ENCODE results near the gene SCYGR5.

SCYGR5 gene

DNA sequence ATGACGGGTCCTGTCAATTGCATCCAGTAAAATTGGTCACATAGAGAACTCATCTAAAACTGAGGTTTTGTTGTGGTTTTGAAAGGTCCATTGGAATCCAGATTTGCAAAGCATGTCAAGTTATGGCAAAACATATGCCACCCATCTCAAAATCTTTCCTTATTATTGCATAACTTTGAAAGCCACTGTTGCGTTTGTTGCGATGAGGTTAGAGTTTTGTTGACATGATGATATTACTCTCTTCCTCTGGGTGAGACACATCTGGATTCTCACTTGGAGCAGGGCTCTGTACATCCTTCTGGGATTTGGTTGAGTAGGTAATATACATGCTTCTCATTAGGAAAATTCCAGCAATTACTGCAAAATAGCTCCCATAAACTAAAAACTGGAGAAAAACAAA is 20.6 kb downstream of the SCYGR5 start:
- Histone ChIP-seq H3K27me3 (ENCODE audit: control insufficient read depth, insufficient read depth, low read length) (no peaks in the 10 kb centered on the region), H3K36me3 (ENCODE audit: control insufficient read depth, insufficient read depth, low read length) (no peaks in the 10 kb centered on the region), H3K4me1 (ENCODE audit: control insufficient read depth, insufficient read depth, low read length) (no peaks in the 10 kb centered on the region), H3K9me3 (ENCODE audit: control insufficient read depth, low read length) (no peaks in the 10 kb centered on the region), H3K9ac (ENCODE audit: low read length) (no peak overlapping the region), H3K4me3 (ENCODE audit: low read length) (no peak overlapping the region)

- Histone ChIP-seq H3K9ac (ENCODE audit: low read length) (no peak overlapping the region), H3K4me1 (ENCODE audit: control insufficient read depth, insufficient read depth, low read length) (no peaks in the 10 kb centered on the region), H3K27me3 (ENCODE audit: control insufficient read depth, insufficient read depth, low read length) (no peaks in the 10 kb centered on the region), H3K36me3 (ENCODE audit: control insufficient read depth, insufficient read depth, low read length) (no peaks in the 10 kb centered on the region), H3K9me3 (ENCODE audit: control insufficient read depth, low read length) (no peaks in the 10 kb centered on the region), H3K4me3 (ENCODE audit: low read length) (no peak overlapping the region)
Measured at GRCh38 chr2:227696990-227697679, 30.5 kb downstream of the SCYGR5 start.

DNA sequence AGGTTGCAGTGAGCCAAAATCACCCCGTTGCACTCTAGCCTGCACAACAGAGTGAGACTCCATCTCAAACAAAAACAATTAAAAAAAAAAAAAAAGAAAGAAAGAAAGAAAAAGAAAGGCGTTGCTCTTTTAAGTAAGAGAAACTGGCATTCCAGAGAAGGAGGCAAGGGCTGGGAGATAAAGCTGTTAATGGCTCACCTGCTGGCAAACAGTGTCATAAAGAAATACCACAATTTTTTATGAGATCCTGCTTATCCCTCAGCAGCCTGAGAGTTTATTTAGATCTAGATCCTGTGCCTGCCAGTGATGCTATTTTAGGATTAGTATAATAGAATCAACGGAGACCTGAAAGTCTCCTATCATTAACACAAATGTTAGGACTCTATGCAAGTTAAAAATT is 35.0 kb downstream of the SCYGR5 start:
- no peaks in the 10 kb centered on the region for H3K36me3 ChIP-seq (ENCODE audit: control insufficient read depth, insufficient read depth, low read length)
- no peaks in the 10 kb centered on the region for H3K4me1 ChIP-seq (ENCODE audit: control insufficient read depth, insufficient read depth, low read length)
- no peak overlapping the region for H3K9ac ChIP-seq (ENCODE audit: low read length)
- no peaks in the 10 kb centered on the region for H3K27me3 ChIP-seq (ENCODE audit: control insufficient read depth, insufficient read depth, low read length)
- H3K9me3 ChIP-seq (ENCODE audit: control insufficient read depth, low read length) = no peaks in the 10 kb centered on the region
- no peak overlapping the region for H3K4me3 ChIP-seq (ENCODE audit: low read length)

- Histone ChIP-seq H3K9me3 (ENCODE audit: control insufficient read depth, low read length) (no peaks in the 10 kb centered on the region), H3K9ac (ENCODE audit: low read length) (no peak overlapping the region), H3K27me3 (ENCODE audit: control insufficient read depth, insufficient read depth, low read length) (no peaks in the 10 kb centered on the region), H3K36me3 (ENCODE audit: control insufficient read depth, insufficient read depth, low read length) (no peaks in the 10 kb centered on the region), H3K4me1 (ENCODE audit: control insufficient read depth, insufficient read depth, low read length) (no peaks in the 10 kb centered on the region), H3K4me3 (ENCODE audit: low read length) (no peak overlapping the region)
Measured at GRCh38 chr2:227703280-227703732, 36.7 kb downstream of the SCYGR5 start.

GRCh38 chr2:227703961-227704360 is 37.4 kb downstream of the SCYGR5 start:
- Histone ChIP-seq H3K9ac (ENCODE audit: low read length) (no peak overlapping the region), H3K36me3 (ENCODE audit: control insufficient read depth, insufficient read depth, low read length) (no peaks in the 10 kb centered on the region), H3K4me3 (ENCODE audit: low read length) (no peak overlapping the region), H3K27me3 (ENCODE audit: control insufficient read depth, insufficient read depth, low read length) (no peaks in the 10 kb centered on the region), H3K9me3 (ENCODE audit: control insufficient read depth, low read length) (no peaks in the 10 kb centered on the region), H3K4me1 (ENCODE audit: control insufficient read depth, insufficient read depth, low read length) (no peaks in the 10 kb centered on the region)

- H3K27me3 ChIP-seq (ENCODE audit: control insufficient read depth, insufficient read depth, low read length) = no peaks in the 10 kb centered on the region
- H3K4me1 ChIP-seq (ENCODE audit: control insufficient read depth, insufficient read depth, low read length) = no peaks in the 10 kb centered on the region
- no peaks in the 10 kb centered on the region for H3K36me3 ChIP-seq (ENCODE audit: control insufficient read depth, insufficient read depth, low read length)
- no peak overlapping the region for H3K9ac ChIP-seq (ENCODE audit: low read length)
- no peaks in the 10 kb centered on the region for H3K9me3 ChIP-seq (ENCODE audit: control insufficient read depth, low read length)
- no peak overlapping the region for H3K4me3 ChIP-seq (ENCODE audit: low read length)
Measured at GRCh38 chr2:227706859-227707258, 40.3 kb downstream of the SCYGR5 start.

DNA sequence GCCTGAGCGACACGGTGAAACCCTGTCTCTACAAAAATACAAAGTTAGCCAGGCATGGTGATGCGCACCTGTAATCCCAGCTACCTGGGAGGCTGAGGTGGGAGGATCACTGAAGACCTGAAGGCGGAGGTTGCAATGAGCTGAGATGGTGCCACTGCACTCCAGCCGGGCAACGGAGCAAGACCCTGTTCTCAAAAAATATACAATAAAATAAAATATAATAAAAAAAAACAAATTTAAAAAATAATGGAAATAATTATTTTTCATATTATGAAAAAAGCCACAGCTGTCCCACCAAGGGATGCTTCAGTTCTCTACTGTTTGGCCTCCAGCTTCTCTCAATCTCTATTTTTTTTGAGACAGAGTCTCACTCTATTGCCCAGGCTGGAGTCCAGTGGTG is 40.8 kb downstream of the SCYGR5 start:
- no peaks in the 10 kb centered on the region for H3K9me3 ChIP-seq (ENCODE audit: control insufficient read depth, low read length)
- no peaks in the 10 kb centered on the region for H3K4me1 ChIP-seq (ENCODE audit: control insufficient read depth, insufficient read depth, low read length)
- H3K4me3 ChIP-seq (ENCODE audit: low read length) = no peak overlapping the region
- no peaks in the 10 kb centered on the region for H3K27me3 ChIP-seq (ENCODE audit: control insufficient read depth, insufficient read depth, low read length)
- H3K9ac ChIP-seq (ENCODE audit: low read length) = no peak overlapping the region
- H3K36me3 ChIP-seq (ENCODE audit: control insufficient read depth, insufficient read depth, low read length) = no peaks in the 10 kb centered on the region

DNA sequence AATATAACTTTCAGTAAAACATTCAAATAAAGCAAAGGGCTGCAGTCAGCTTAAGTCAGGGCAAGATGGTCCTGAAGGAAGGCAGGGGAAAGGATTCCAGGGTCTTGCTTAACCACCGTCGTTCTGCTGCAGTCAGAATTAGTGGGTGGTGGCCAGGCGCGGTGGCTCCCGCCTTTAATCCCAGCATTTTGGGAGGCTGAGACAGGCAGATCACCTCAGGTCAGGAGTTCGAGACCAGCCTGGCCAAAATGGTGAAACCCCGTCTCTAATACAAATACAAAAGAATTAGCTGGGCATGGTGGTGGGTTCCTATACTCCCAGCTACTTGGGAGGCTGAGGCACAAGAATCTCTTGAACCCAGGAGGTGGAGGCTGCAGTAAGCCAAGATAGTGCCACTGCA is 44.4 kb downstream of the SCYGR5 start:
- H3K27me3 ChIP-seq (ENCODE audit: control insufficient read depth, insufficient read depth, low read length) = no peaks in the 10 kb centered on the region
- H3K9ac ChIP-seq (ENCODE audit: low read length) = no peak overlapping the region
- no peak overlapping the region for H3K4me3 ChIP-seq (ENCODE audit: low read length)
- no peaks in the 10 kb centered on the region for H3K36me3 ChIP-seq (ENCODE audit: control insufficient read depth, insufficient read depth, low read length)
- no peaks in the 10 kb centered on the region for H3K9me3 ChIP-seq (ENCODE audit: control insufficient read depth, low read length)
- no peaks in the 10 kb centered on the region for H3K4me1 ChIP-seq (ENCODE audit: control insufficient read depth, insufficient read depth, low read length)

- H3K27me3 ChIP-seq (ENCODE audit: control insufficient read depth, insufficient read depth, low read length) = no peaks in the 10 kb centered on the region
- no peaks in the 10 kb centered on the region for H3K9me3 ChIP-seq (ENCODE audit: control insufficient read depth, low read length)
- no peaks in the 10 kb centered on the region for H3K4me1 ChIP-seq (ENCODE audit: control insufficient read depth, insufficient read depth, low read length)
- H3K9ac ChIP-seq (ENCODE audit: low read length) = no peak overlapping the region
- H3K36me3 ChIP-seq (ENCODE audit: control insufficient read depth, insufficient read depth, low read length) = no peaks in the 10 kb centered on the region
- H3K4me3 ChIP-seq (ENCODE audit: low read length) = no peak overlapping the region
Measured at GRCh38 chr2:227713291-227713690, 46.7 kb downstream of the SCYGR5 start.

- Histone ChIP-seq H3K9ac (ENCODE audit: low read length) (no peak overlapping the region), H3K4me3 (ENCODE audit: low read length) (no peak overlapping the region), H3K9me3 (ENCODE audit: control insufficient read depth, low read length) (no peaks in the 10 kb centered on the region), H3K4me1 (ENCODE audit: control insufficient read depth, insufficient read depth, low read length) (no peaks in the 10 kb centered on the region), H3K36me3 (ENCODE audit: control insufficient read depth, insufficient read depth, low read length) (no peaks in the 10 kb centered on the region), H3K27me3 (ENCODE audit: control insufficient read depth, insufficient read depth, low read length) (no peaks in the 10 kb centered on the region)
Measured at GRCh38 chr2:227716501-227716900, 49.9 kb downstream of the SCYGR5 start.

Measured in mucosa of stomach (tissue), 1 donor.